ENCODE data around the gene PSMD1. TPM values are rescaled to one million over a fixed set of nuclear protein-coding genes. Genes with fewer than 3 reads are reported as not detected.

PSMD1 gene
- total RNA-seq, 1 donor from 2014 or later, result 97.4 TPM

- Histone ChIP-seq H3K27ac (peak overlapping the region; percentile 63 to 87), H3K4me3 (no peak overlapping the region), H3K36me3 (no peaks in the 10 kb centered on the region), H3K27me3 (no peaks in the 10 kb centered on the region), H3K4me1 (peaks cover 21 to 37% of the 10 kb centered on the region in 2 donors), H3K9me3 (no peaks in the 10 kb centered on the region)
- peak in 2 of 3 experiments; percentile 6 to 14 for TF ChIP-seq CTCF (IDR thresholded peaks at IDR 0.05)
- intact Hi-C loops (cut with DNase I), result loop anchor here (10.0 kb wide), 1 partner anchor 423 kb away; no protein-coding TSS in a partner anchor
- peak; percentile 75 to 89 for DNase-seq (ENCODE audit: low spot score in 2 of 2)
Measured at GRCh38 chr2:231181860-231182512, 125.3 kb downstream of the PSMD1 start.

DNA sequence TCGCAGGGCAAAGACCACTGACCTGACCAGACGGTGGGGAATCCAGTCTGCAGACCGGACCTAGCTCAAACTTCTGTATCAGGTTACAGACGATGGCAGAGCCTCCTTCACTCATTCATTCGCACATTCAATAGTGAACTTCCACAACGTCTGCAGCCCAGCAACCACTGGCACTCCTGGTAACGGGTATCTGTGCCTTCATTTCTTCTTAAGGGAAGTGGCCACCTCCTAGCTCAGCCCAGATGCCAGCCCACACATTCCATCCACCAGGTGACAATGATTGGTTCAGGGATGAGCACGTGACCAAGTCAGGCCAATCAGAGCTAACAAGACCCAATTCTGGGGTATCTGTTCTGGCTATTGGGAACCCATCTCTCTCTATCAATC, 125.8 kb downstream of the PSMD1 start:
- no peak for DNase-seq (ENCODE audit: low spot score in 2 of 2)
- Histone ChIP-seq H3K4me3 (no peak overlapping the region), H3K27me3 (no peaks in the 10 kb centered on the region), H3K9me3 (no peaks in the 10 kb centered on the region), H3K27ac (peak overlapping the region; percentile 63 to 87), H3K4me1 (peaks cover 24 to 41% of the 10 kb centered on the region in 2 donors), H3K36me3 (no peaks in the 10 kb centered on the region)
- TF ChIP-seq CTCF (IDR thresholded peaks at IDR 0.05), result no peak
- intact Hi-C loops (cut with DNase I), result loop anchor here (10.0 kb wide), 1 partner anchor 422 kb away; no protein-coding TSS in a partner anchor

- no peaks in the 10 kb centered on the region for H3K9me3 ChIP-seq
- H3K4me3 ChIP-seq, result no peak overlapping the region
- H3K27ac ChIP-seq, result peak overlapping the region in 1 of 2 donors; percentile 96
- no peaks in the 10 kb centered on the region for H3K27me3 ChIP-seq
- TF ChIP-seq CTCF (IDR thresholded peaks at IDR 0.05), result no peak
- no peaks in the 10 kb centered on the region for H3K36me3 ChIP-seq
- DNase-seq (ENCODE audit: low spot score in 2 of 2), result no peak
- H3K4me1 ChIP-seq, result peaks cover 24 to 49% of the 10 kb centered on the region in 2 donors
- intact Hi-C loops (cut with DNase I), result loop anchor here (10.0 kb wide), 1 partner anchor 421 kb away; no protein-coding TSS in a partner anchor
Measured at GRCh38 chr2:231183851-231184250, 127.2 kb downstream of the PSMD1 start.

- intact Hi-C loops (cut with DNase I), result loop anchor here (10.0 kb wide), 1 partner anchor 420 kb away; no protein-coding TSS in a partner anchor
- H3K4me3 ChIP-seq, result no peak overlapping the region
- no peaks in the 10 kb centered on the region for H3K27me3 ChIP-seq
- TF ChIP-seq CTCF (IDR thresholded peaks at IDR 0.05), result no peak
- no peak for DNase-seq (ENCODE audit: low spot score in 2 of 2)
- H3K36me3 ChIP-seq, result no peaks in the 10 kb centered on the region
- peak overlapping the region in 1 of 2 donors; percentile 96 for H3K27ac ChIP-seq
- no peaks in the 10 kb centered on the region for H3K9me3 ChIP-seq
- peaks cover 28 to 54% of the 10 kb centered on the region in 2 donors for H3K4me1 ChIP-seq
Measured at GRCh38 chr2:231184319-231184718, 127.7 kb downstream of the PSMD1 start.

- intact Hi-C loops (cut with DNase I), result loop anchor here (5.0 to 10.0 kb wide), 2 partner anchors 37 to 420 kb away; no protein-coding TSS in a partner anchor
- Histone ChIP-seq H3K4me3 (no peak overlapping the region), H3K9me3 (no peaks in the 10 kb centered on the region), H3K27ac (peak overlapping the region; percentile 96 to 98), H3K27me3 (no peaks in the 10 kb centered on the region), H3K36me3 (no peaks in the 10 kb centered on the region), H3K4me1 (peaks cover 32 to 62% of the 10 kb centered on the region in 2 donors)
- TF ChIP-seq CTCF (IDR thresholded peaks at IDR 0.05), result no peak
- DNase-seq (ENCODE audit: low spot score in 2 of 2), result no peak
Measured at GRCh38 chr2:231185050-231185725, 128.5 kb downstream of the PSMD1 start.
